ENCODE data around the gene INO80B. TPM values are rescaled to one million over a fixed set of nuclear protein-coding genes. Genes with fewer than 3 reads are reported as not detected.

The INO80B gene
- total and polyA plus RNA-seq, 8 donors = 23.8 to 44.5 (median 34.3) TPM

DNA sequence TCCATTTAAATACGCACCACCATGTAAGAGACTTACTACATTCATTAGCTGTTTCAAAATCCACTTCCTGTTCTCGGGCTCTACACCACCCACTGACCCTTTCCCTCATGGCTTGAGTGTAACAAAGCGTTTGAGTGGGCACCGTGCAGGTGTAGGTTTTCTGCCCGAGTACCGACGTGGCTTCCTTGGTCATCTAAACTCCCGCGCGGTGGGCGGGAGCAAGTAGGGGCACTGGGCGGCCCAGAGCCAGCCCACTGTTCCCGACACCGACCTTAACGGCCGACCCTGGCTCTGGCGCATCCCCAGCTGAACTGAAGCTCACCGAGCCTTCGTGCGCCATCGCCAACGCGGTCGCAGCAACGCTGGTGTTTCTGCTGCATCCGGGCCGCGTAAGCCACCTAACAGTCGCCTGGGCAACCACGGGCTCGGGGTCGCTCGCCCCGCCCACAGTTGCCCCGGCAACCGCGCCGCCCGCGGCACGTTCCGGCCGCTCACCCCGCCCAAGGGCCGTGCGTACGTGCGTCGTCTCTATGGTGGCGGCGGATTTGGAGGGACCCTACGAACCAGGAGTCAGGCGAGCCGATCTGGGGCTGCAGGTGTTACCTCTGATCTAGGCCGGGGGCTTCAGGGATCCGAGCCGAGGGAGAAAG, 33.5 kb upstream of the INO80B start, which contains the start of the genes C2orf81 and WDR54:
Gene C2orf81, minus strand, starts transcription at position 399 of the 650 bp plus-strand sequence. Its CDS starts 59 bp downstream, at position 340.
Gene WDR54, plus strand, starts transcription at position 510 of the 650 bp plus-strand sequence. CDS start 424 bp downstream, outside the sequence.
- peak; percentile 85 to 94 (median 90) for DNase-seq
- Histone ChIP-seq H3K36me3 (peaks cover 0 to 17% of the 10 kb centered on the region in 2 donors), H3K9me3 (no peaks in the 10 kb centered on the region), H3K27me3 (peaks cover 0 to 7% of the 10 kb centered on the region in 2 donors), H3K27ac (peak within 1 kb of the TSS in 1 of 2 donors; percentile 80), H3K4me1 (peaks cover 4 to 17% of the 10 kb centered on the region in 2 donors), H3K4me3 (peak within 1 kb of the TSS; percentile 58 to 77)
- peak; percentile 95 for ATAC-seq
- intact Hi-C loops (cut with DNase I) = no loop called here
- TF ChIP-seq, protein P1, sequence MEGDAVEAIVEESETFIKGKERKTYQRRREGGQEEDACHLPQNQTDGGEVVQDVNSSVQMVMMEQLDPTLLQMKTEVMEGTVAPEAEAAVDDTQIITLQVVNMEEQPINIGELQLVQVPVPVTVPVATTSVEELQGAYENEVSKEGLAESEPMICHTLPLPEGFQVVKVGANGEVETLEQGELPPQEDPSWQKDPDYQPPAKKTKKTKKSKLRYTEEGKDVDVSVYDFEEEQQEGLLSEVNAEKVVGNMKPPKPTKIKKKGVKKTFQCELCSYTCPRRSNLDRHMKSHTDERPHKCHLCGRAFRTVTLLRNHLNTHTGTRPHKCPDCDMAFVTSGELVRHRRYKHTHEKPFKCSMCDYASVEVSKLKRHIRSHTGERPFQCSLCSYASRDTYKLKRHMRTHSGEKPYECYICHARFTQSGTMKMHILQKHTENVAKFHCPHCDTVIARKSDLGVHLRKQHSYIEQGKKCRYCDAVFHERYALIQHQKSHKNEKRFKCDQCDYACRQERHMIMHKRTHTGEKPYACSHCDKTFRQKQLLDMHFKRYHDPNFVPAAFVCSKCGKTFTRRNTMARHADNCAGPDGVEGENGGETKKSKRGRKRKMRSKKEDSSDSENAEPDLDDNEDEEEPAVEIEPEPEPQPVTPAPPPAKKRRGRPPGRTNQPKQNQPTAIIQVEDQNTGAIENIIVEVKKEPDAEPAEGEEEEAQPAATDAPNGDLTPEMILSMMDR (IDR thresholded peaks at IDR 0.05) = no peak

DNA sequence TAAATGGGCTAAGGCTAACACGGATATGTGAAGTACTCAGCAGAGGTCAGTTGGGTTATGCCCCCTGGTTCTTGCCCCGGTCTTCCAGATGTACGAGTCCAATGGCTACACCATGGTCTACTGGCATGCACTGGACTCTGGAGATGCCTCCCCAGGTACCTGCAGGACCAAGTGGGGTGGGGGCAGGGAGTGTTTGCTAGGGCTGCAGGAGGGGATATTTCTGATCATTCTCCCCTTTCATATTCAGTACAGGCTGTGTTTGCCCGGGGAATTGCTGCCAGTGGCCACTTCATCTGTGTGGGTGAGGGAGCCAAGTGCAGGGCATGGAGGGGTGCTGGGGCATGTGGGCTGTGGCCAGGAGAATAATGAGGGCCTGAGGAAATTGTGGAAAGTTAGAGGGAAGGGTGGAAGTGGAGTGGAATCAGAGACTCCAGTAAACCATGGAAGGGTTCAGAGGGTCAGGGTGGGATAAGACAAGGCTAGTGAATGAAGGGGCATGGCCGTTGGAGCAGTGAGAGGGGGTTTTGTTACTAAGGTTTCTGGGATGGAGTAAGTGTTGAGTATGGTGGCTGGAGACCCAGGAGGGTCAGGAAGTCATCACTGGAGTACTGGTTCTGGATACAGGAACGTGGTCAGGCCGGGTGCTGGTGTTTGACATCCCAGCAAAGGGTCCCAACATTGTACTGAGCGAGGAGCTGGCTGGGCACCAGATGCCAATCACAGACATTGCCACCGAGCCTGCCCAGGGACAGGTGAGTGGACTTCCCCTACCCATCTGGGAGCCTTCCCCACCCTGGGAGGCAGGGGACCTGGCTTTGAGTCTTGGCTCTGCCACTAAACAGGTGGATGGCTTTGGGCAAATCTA, 31.4 kb upstream of the INO80B start:
- ATAC-seq (no peak), DNase-seq (no peak)
- peaks cover 4 to 17% of the 10 kb centered on the region in 2 donors for H3K4me1 ChIP-seq
- no peak overlapping the region for H3K27ac ChIP-seq
- peaks cover 0 to 38% of the 10 kb centered on the region in 2 donors for H3K36me3 ChIP-seq
- no peak overlapping the region for H3K4me3 ChIP-seq
- TF ChIP-seq, protein P1 (IDR thresholded peaks at IDR 0.05) = no peak
- no peaks in the 10 kb centered on the region for H3K9me3 ChIP-seq
- intact Hi-C loops (cut with DNase I) = no loop called here
- peaks cover 0 to 7% of the 10 kb centered on the region in 2 donors for H3K27me3 ChIP-seq

DNA sequence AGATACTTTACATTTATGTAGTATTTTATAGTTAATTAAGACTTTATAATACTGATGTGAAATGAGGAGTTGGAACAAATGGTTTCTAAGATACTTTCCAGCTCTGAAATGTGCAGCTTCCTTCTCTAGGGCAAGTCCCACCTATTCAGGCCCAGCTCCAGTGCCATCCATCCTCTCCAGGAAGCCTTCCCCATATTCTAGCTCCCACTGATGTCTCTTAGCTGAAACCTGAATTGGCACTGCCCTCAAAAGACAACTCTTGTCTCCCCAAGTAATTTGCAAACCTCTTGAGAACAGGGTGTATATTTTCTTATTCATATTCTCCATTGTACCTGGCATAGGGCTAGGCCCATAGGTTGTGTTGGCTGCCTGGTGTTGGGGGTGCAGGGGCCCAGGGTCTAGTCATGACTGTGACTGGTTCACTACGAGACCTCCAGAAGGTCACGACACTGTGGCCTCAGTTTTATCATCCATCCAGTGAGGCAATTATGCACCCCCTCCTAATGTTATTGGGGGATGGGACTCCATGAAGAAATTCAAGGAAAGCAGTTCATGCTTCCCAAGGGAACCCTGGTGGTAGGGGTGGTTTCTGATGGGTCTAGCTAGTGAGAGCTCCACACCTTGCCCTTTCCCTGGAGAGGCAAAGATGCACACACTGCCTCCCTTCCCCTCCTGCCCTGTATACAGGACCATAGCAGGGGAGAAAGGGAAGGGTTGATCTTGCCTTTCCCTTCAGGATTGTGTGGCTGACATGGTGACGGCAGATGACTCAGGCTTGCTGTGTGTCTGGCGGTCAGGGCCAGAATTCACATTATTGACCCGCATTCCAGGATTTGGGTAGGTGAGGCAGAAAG, 30.5 kb upstream of the INO80B start:
- DNase-seq = no peak
- no peak for ATAC-seq
- Histone ChIP-seq H3K36me3 (peaks cover 0 to 47% of the 10 kb centered on the region in 2 donors), H3K4me1 (peaks cover 4 to 17% of the 10 kb centered on the region in 2 donors), H3K27me3 (peaks cover 0 to 7% of the 10 kb centered on the region in 2 donors), H3K4me3 (no peak overlapping the region), H3K27ac (no peak overlapping the region), H3K9me3 (no peaks in the 10 kb centered on the region)
- intact Hi-C loops (cut with DNase I) = no loop called here
- TF ChIP-seq, protein P1 (IDR thresholded peaks at IDR 0.05) = no peak

DNA sequence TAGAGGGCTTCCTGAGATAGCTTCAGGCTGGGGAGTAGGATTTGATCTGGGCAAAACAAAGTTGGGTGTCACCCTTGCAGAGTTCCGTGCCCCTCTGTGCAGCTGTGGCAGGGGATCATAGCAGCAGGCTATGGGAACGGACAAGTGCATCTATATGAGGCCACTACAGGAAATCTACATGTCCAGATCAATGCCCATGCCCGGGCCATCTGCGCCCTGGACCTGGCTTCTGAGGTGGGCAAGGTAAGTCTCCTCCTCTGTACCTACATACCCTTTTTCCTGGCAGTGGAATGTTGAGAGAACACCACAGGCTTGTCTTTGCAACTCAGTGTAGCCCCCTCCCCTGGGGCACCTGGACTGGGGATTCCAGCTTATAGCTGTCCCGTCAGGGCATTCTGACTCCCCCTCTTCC, 29.9 kb upstream of the INO80B start:
- intact Hi-C loops (cut with DNase I) = no loop called here
- Histone ChIP-seq H3K4me3 (no peak overlapping the region), H3K27ac (no peak overlapping the region), H3K36me3 (peaks cover 0 to 54% of the 10 kb centered on the region in 2 donors), H3K4me1 (peaks cover 4 to 17% of the 10 kb centered on the region in 2 donors), H3K27me3 (peaks cover 0 to 7% of the 10 kb centered on the region in 2 donors), H3K9me3 (no peaks in the 10 kb centered on the region)
- DNase-seq (no peak), ATAC-seq (no peak)
- TF ChIP-seq, protein P1 (IDR thresholded peaks at IDR 0.05) = no peak
